ENCODE data around the gene FLNB. TPM values are rescaled to one million over a fixed set of nuclear protein-coding genes. Genes with fewer than 3 reads are reported as not detected.

Gene FLNB
- total and polyA plus RNA-seq, 2 of the 13 experiments (the other 11 are each of a cell fraction or from before 2014, with no cell fraction given): 106 to 130 TPM

GRCh38 chr3:58175437-58176184 is 167.4 kb downstream of the FLNB start (continued):
- TF ChIP-seq ARID5B (CRISPR knock-in tag; IDR thresholded peaks at IDR 0.05): peak; percentile 96
- peak; percentile 87; the same call in 1 of the 2 replicates for TF ChIP-seq ZNF788 (CRISPR knock-in tag; IDR thresholded peaks at IDR 0.05; ENCODE audit: borderline replicate concordance)
- peak; percentile 78 for TF ChIP-seq ZFP91 (CRISPR knock-in tag; IDR thresholded peaks at IDR 0.05; ENCODE audit: borderline replicate concordance)
- TF ChIP-seq ZBED4 (CRISPR knock-in tag; IDR thresholded peaks at IDR 0.05; ENCODE audit: borderline replicate concordance): peak; percentile 47
- TF ChIP-seq ZNF18 (CRISPR knock-in tag; IDR thresholded peaks at IDR 0.05; ENCODE audit: insufficient replicate concordance): no peak
- no peak for TF ChIP-seq NFE2L2 (IDR thresholded peaks at IDR 0.05; ENCODE audit: low read length)
- peak; percentile 53; the same call in 1 of the 2 replicates for TF ChIP-seq MIER3 (CRISPR knock-in tag; IDR thresholded peaks at IDR 0.05; ENCODE audit: borderline replicate concordance)
- TF ChIP-seq CREBL2 (CRISPR knock-in tag; IDR thresholded peaks at IDR 0.05; ENCODE audit: borderline replicate concordance): no peak
- no peak for TF ChIP-seq JDP2 (CRISPR knock-in tag; IDR thresholded peaks at IDR 0.05; ENCODE audit: borderline replicate concordance)
- TF ChIP-seq RXRA (CRISPR knock-in tag; IDR thresholded peaks at IDR 0.05): peak; percentile 83
- no peak for TF ChIP-seq ZNF280D (CRISPR knock-in tag; IDR thresholded peaks at IDR 0.05)
- no peak; the same call in none of the 2 replicates for TF ChIP-seq ATF1 (CRISPR knock-in tag; IDR thresholded peaks at IDR 0.05)
- peak; percentile 55 to 77 for TF ChIP-seq POLR2A (IDR thresholded peaks at IDR 0.05; ENCODE audit: insufficient read depth in 1 of 2, low read depth in 2 of 2, low read length in 2 of 2)
